Measurements from ENCODE around the gene SLC22A16. TPM values are rescaled to one million over a fixed set of nuclear protein-coding genes. Genes with fewer than 3 reads are reported as not detected.

Gene SLC22A16
- total RNA-seq: under 0.01 TPM in 1 of 2 replicates, not detected in the other

GRCh38 chr6:110476046-110476849, at the start of gene SLC22A16:
TSS of gene SLC22A16 (minus strand) at chr6:110476613. CDS start at chr6:110476574, 39 bp downstream.

GRCh38 chr6:110415086-110415916, 61.1 kb downstream of the SLC22A16 start, which contains the start of gene DDO:
TSS of gene DDO (minus strand) at chr6:110415575. CDS start at chr6:110413462, 2,113 bp downstream.

Other genes starting within 250 kb of the SLC22A16 start
- gene METTL24, start 118.3 kb downstream of the SLC22A16 start, total RNA-seq: not detected in 2 replicates
- 3.6 and 4.3 TPM in 2 replicates for gene DDO, start 61.0 kb downstream of the SLC22A16 start, total RNA-seq

Measured in dermis lymphatic vessel endothelial cell (primary cell).